Loucy (cell line): ENCODE data around the gene AHI1.

ENCODE experiments used
- H2AFZ ChIP-seq: fragments of 200-600 bp; sonication (generic); 2 replicates; pipeline ENCODE4 v1.6.0; 2016; ENCODE audit warnings: antibody characterized with exemption, mild to moderate bottlenecking, low read length, moderate library complexity
- H3F3A ChIP-seq: fragments of 200-600 bp; 2 replicates; pipeline ENCODE4 v1.6.0; 2016; ENCODE audit warnings: antibody characterized with exemption, low read depth, mild to moderate bottlenecking
- H3K27me3 ChIP-seq: fragments of 200-600 bp; sonication (generic); 2 replicates; pipeline ENCODE4 v1.6.1; 2014; ENCODE audit warnings: low read length, mild to moderate bottlenecking; ENCODE audit not compliant: insufficient read depth, poor library complexity, severe bottlenecking
- H3K36me3 ChIP-seq: fragments of 200-600 bp; sonication (generic); 2 replicates; pipeline ENCODE4 v1.6.1; 2016; ENCODE audit warnings: low read length; ENCODE audit not compliant: insufficient read depth
- H3K4me1 ChIP-seq: fragments of 200-600 bp; sonication (generic); 2 replicates; pipeline ENCODE4 v1.5.1; 2014; ENCODE audit warnings: low read length, mild to moderate bottlenecking; ENCODE audit not compliant: insufficient read depth, poor library complexity, severe bottlenecking
- H3K4me2 ChIP-seq: fragments of 200-600 bp; sonication (generic); 2 replicates; pipeline ENCODE4 v1.6.0; 2014; ENCODE audit warnings: antibody characterized with exemption, low read length, low read depth, mild to moderate bottlenecking; ENCODE audit not compliant: poor library complexity, severe bottlenecking
- H3K4me3 ChIP-seq: fragments of 200-600 bp; sonication (generic); 2 replicates; pipeline ENCODE4 v1.5.1; 2014; ENCODE audit warnings: low read length, mild to moderate bottlenecking, mixed read lengths; ENCODE audit not compliant: poor library complexity, severe bottlenecking
- H3K79me2 ChIP-seq: fragments of 200-600 bp; sonication (generic); 2 replicates; pipeline ENCODE4 v1.6.1; 2014; ENCODE audit warnings: low read length; ENCODE audit not compliant: insufficient read depth
- H3K9ac ChIP-seq: fragments of 200-600 bp; sonication (generic); 2 replicates; pipeline ENCODE4 v1.6.0; 2014; ENCODE audit warnings: mild to moderate bottlenecking, low read depth, low read length, moderate library complexity; ENCODE audit not compliant: poor library complexity, severe bottlenecking
- H3K9me2 ChIP-seq: fragments of 200-600 bp; sonication (generic); replicated peaks from 2 replicates; pipeline ENCODE4 v1.6.1; 2016; ENCODE audit warnings: low read depth, low read length, mixed read lengths
- H3K9me3 ChIP-seq: fragments of 200-600 bp; sonication (generic); 2 replicates; pipeline ENCODE4 v1.6.1; 2014; ENCODE audit warnings: mild to moderate bottlenecking, antibody characterized with exemption, low read length, low read depth; ENCODE audit not compliant: insufficient read depth
- H4K20me1 ChIP-seq: fragments of 200-600 bp; sonication (generic); 2 replicates; pipeline ENCODE4 v1.6.0; 2014; ENCODE audit warnings: antibody characterized with exemption, low read length, mild to moderate bottlenecking; ENCODE audit not compliant: insufficient read depth, poor library complexity, severe bottlenecking
- EZH2phosphoT487 ChIP-seq: fragments of 200-600 bp; IDR thresholded peaks from 2 replicates; pipeline ENCODE4 v1.6.1; 2018; ENCODE audit warnings: antibody characterized with exemption, mild to moderate bottlenecking, moderate library complexity, borderline replicate concordance
- TF ChIP-seq, protein P1 (sequence below): fragments of 200-600 bp; sonication (generic); conservative IDR thresholded peaks from 2 replicates; pipeline ENCODE4 v1.5.1; 2014; ENCODE audit warnings: mild to moderate bottlenecking, antibody characterized with exemption, low read length

AHI1 gene

GRCh38 chr6:135286962-135287538 is 210.5 kb downstream of the AHI1 start:
- peak overlapping the region; percentile 36 for H2AFZ ChIP-seq
- H3K36me3 ChIP-seq, result no peaks in the 10 kb centered on the region
- no peak overlapping the region for H3K4me3 ChIP-seq

DNA sequence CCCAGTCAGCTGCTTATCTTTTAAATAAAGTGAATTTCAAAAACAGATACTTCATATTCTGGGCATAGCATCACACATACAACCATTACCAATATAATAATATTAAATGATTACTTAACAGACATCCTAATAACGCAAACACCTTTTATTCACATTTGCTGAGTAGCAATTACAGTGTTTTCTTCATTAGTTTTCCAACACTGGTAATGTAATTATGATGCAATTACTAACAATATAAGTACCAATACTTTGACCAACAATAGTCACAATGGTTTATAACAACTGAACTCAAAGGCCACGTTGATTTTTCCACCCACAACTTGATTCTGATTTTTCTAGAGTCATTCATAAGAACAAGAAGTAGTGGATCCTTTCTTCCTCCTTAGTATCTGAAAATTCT is 212.4 kb downstream of the AHI1 start:
- no peaks in the 10 kb centered on the region for H3K79me2 ChIP-seq
- H3K27me3 ChIP-seq, result no peaks in the 10 kb centered on the region
- peaks cover 52% of the 10 kb centered on the region for H3K4me1 ChIP-seq
- H3K9me2 ChIP-seq, result no peaks in the 10 kb centered on the region
- H4K20me1 ChIP-seq, result no peaks in the 10 kb centered on the region
- no peak overlapping the region for H3K4me3 ChIP-seq
- H3K9ac ChIP-seq, result no peak overlapping the region
- H2AFZ ChIP-seq, result no peak overlapping the region
- no peak for TF ChIP-seq EZH2phosphoT487
- TF ChIP-seq, protein P1, sequence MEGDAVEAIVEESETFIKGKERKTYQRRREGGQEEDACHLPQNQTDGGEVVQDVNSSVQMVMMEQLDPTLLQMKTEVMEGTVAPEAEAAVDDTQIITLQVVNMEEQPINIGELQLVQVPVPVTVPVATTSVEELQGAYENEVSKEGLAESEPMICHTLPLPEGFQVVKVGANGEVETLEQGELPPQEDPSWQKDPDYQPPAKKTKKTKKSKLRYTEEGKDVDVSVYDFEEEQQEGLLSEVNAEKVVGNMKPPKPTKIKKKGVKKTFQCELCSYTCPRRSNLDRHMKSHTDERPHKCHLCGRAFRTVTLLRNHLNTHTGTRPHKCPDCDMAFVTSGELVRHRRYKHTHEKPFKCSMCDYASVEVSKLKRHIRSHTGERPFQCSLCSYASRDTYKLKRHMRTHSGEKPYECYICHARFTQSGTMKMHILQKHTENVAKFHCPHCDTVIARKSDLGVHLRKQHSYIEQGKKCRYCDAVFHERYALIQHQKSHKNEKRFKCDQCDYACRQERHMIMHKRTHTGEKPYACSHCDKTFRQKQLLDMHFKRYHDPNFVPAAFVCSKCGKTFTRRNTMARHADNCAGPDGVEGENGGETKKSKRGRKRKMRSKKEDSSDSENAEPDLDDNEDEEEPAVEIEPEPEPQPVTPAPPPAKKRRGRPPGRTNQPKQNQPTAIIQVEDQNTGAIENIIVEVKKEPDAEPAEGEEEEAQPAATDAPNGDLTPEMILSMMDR, result no peak
- H3K4me2 ChIP-seq, result no peak overlapping the region
- H3F3A ChIP-seq, result peaks cover 21% of the 10 kb centered on the region
- H3K36me3 ChIP-seq, result no peaks in the 10 kb centered on the region
- H3K9me3 ChIP-seq, result no peaks in the 10 kb centered on the region

More at GRCh38 chr6:135286962-135287538, 210.5 kb downstream of the AHI1 start:
- no peaks in the 10 kb centered on the region for H4K20me1 ChIP-seq
- TF ChIP-seq, protein P1, result no peak
- no peak for TF ChIP-seq EZH2phosphoT487
- no peaks in the 10 kb centered on the region for H3K9me2 ChIP-seq
- H3K4me1 ChIP-seq, result peaks cover 48% of the 10 kb centered on the region
- H3K9me3 ChIP-seq, result no peaks in the 10 kb centered on the region
- peak overlapping the region; percentile 22 for H3K4me2 ChIP-seq
- H3K9ac ChIP-seq, result no peak overlapping the region
- H3F3A ChIP-seq, result peaks cover 6% of the 10 kb centered on the region
- no peaks in the 10 kb centered on the region for H3K27me3 ChIP-seq
- H3K79me2 ChIP-seq, result no peaks in the 10 kb centered on the region

GRCh38 chr6:135283926-135284325 is 213.6 kb downstream of the AHI1 start:
- H3K9me2 ChIP-seq, result no peaks in the 10 kb centered on the region
- H3K9me3 ChIP-seq, result no peaks in the 10 kb centered on the region
- H3K4me2 ChIP-seq, result no peak overlapping the region
- no peak overlapping the region for H3K4me3 ChIP-seq
- H2AFZ ChIP-seq, result 0 out of 2 replicates have a peak overlapping the region, but pooled peaks have one; percentile 22
- TF ChIP-seq, protein P1, result no peak
- no peak for TF ChIP-seq EZH2phosphoT487
- peak overlapping the region; percentile 19 for H3K9ac ChIP-seq
- H3K27me3 ChIP-seq, result no peaks in the 10 kb centered on the region
- peaks cover 25% of the 10 kb centered on the region for H3F3A ChIP-seq
- no peaks in the 10 kb centered on the region for H3K79me2 ChIP-seq
- H3K4me1 ChIP-seq, result peaks cover 63% of the 10 kb centered on the region
- H4K20me1 ChIP-seq, result no peaks in the 10 kb centered on the region
- no peaks in the 10 kb centered on the region for H3K36me3 ChIP-seq
